Progenitor cell of endocrine pancreas (in vitro differentiated cells): Measurements from ENCODE around the gene RPS6KA1. TPM values are rescaled to one million over a fixed set of nuclear protein-coding genes. Genes with fewer than 3 reads are reported as not detected.
"Not testable (repeated sequence)": the region's sequence is repeated elsewhere in the genome, so short reads cannot be mapped to it uniquely, and the experiment has no call there.

Experiments
- DNase-seq: peaks from one replicate; pipeline ENCODE4 v3.0.0; 2021; ENCODE audit warnings: low spot score; ENCODE audit not compliant: unreplicated experiment
- H3K27ac Mint-ChIP-seq: 2 replicates; pipeline ENCODE4 v1.8.0; 2021; ENCODE audit warnings: mild to moderate bottlenecking, moderate library complexity, mixed read lengths
- H3K27me3 Mint-ChIP-seq: 2 replicates; pipeline ENCODE4 v1.8.0; 2021; ENCODE audit warnings: mixed read lengths
- H3K36me3 Mint-ChIP-seq: 2 replicates; pipeline ENCODE4 v1.8.0; 2022; ENCODE audit warnings: mixed read lengths; ENCODE audit not compliant: insufficient read depth
- H3K4me1 Mint-ChIP-seq: 2 replicates; pipeline ENCODE4 v1.8.0; 2021; ENCODE audit warnings: low read depth, mixed read lengths
- H3K4me3 Mint-ChIP-seq: 2 replicates; pipeline ENCODE4 v1.8.0; 2021; ENCODE audit warnings: low read depth, mild to moderate bottlenecking, moderate library complexity, mixed read lengths
- H3K9me3 Mint-ChIP-seq: 2 replicates; pipeline ENCODE4 v1.8.0; 2021; ENCODE audit warnings: low read depth, mixed read lengths
- CTCF ChIP-seq: fragments of 200-600 bp; sonication (generic); IDR thresholded peaks from one replicate; pipeline ENCODE4 v1.5.0; 2021; ENCODE audit warnings: antibody characterized with exemption, mild to moderate bottlenecking; ENCODE audit not compliant: unreplicated experiment
- total RNA-seq: library from RNA; stranded (reverse); gene quantifications from 2 replicates; pipeline ENCODE4 v1.2.1, GENCODE V29; 2021

RPS6KA1 gene
- total RNA-seq, 1 donor from 2014 or later = 26.7 TPM

- H3K27me3 Mint-ChIP-seq = peaks cover 2% of the 10 kb centered on the region
- H3K9me3 Mint-ChIP-seq = no peaks in the 10 kb centered on the region
- no peak for TF ChIP-seq CTCF
- no peaks in the 10 kb centered on the region for H3K36me3 Mint-ChIP-seq
- no peak for DNase-seq
- no peaks in the 10 kb centered on the region for H3K4me1 Mint-ChIP-seq
- H3K27ac Mint-ChIP-seq = no peak overlapping the region
- H3K4me3 Mint-ChIP-seq = no peak overlapping the region
Observed at GRCh38 chr1:26581287-26581651, 51.7 kb downstream of the RPS6KA1 start.

GRCh38 chr1:26582053-26582835 lies 52.7 kb downstream of the RPS6KA1 start:
- no peaks in the 10 kb centered on the region for H3K9me3 Mint-ChIP-seq
- H3K4me1 Mint-ChIP-seq = no peaks in the 10 kb centered on the region
- H3K27me3 Mint-ChIP-seq = peaks cover 2% of the 10 kb centered on the region
- H3K27ac Mint-ChIP-seq = no peak overlapping the region
- TF ChIP-seq CTCF = no peak
- no peak overlapping the region for H3K4me3 Mint-ChIP-seq
- no peaks in the 10 kb centered on the region for H3K36me3 Mint-ChIP-seq
- DNase-seq = no peak

DNA sequence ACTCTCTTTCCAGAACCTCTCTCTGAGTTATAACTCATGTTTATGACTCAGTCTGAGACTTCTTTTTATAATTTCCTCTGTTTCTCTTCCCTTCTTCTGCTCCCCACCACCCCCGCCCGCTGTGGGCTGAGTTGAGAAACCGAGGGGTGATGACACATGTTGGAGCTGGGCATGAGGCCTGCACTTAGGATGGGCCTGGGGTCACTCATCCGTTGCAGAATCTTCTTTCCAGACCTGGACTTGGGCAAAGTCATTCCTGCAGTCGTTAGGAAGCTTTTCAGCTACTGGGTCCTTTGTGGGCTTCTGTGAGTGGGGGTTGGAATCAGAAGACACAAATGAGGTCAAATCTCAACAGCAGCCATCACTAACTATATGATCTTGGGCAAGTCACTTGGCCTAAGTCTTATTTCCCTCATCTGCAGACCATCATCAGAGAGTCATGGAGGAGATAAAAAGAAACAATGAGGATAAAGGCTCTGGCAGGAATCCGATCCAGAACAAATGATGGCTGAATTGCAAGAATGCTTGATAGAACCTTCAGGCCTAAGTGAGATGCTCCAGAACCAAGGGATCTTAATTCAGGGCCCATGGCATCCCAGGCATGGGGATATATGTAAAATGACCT lies 53.4 kb downstream of the RPS6KA1 start:
- peaks cover 2% of the 10 kb centered on the region for H3K27me3 Mint-ChIP-seq
- DNase-seq = no peak

DNA sequence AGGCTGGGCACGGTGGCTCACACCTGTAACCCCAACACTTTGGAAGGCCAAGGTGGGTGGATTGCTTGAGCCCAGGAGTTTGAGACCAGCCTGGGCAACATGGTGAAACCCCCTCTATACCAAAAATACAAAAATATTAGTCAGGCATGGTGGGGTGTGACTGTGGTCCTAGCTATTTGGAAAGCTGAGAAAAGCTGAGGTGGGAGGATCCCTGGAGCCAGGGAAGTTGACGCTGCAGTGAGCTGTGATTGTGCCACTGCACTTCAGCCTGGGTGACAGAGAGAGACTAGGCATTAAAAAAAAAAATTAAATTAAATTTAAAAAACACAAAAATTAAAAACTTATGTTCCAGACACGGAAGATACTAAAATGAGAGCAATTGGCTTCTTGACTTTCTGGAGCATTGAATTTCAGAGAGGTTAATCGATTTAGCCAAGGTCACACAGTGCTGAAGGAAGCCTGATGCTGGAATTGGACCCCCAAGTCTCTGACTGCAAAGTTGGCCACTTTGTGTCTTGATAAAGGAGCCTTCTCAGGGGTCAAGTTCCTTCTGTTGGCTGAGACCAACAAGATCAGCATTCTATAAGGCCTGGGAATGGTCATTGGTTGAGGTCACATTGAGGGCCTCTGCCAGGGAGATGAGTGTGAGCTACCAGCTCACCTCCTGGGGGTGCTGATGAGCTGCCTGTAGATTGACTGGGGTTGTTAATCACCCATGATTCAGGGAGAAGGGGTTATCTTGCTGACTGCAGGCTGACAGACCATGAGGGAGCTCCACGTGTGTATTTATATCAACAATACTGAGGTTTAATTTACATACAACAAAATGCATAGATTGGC lies 54.3 kb downstream of the RPS6KA1 start:
- H3K36me3 Mint-ChIP-seq = no peaks in the 10 kb centered on the region
- H3K9me3 Mint-ChIP-seq = peaks cover under 1% of the 10 kb centered on the region
- no peak overlapping the region for H3K27ac Mint-ChIP-seq
- peaks cover 2% of the 10 kb centered on the region for H3K27me3 Mint-ChIP-seq
- TF ChIP-seq CTCF = no peak
- H3K4me1 Mint-ChIP-seq = no peaks in the 10 kb centered on the region
- no peak for DNase-seq
- H3K4me3 Mint-ChIP-seq = no peak overlapping the region

More for the DNA sequence above, 53.4 kb downstream of the RPS6KA1 start:
- Mint-ChIP-seq H3K4me3 (no peak overlapping the region), H3K36me3 (no peaks in the 10 kb centered on the region), H3K27ac (no peak overlapping the region), H3K9me3 (no peaks in the 10 kb centered on the region), H3K4me1 (no peaks in the 10 kb centered on the region)
- TF ChIP-seq CTCF = no peak

DNA sequence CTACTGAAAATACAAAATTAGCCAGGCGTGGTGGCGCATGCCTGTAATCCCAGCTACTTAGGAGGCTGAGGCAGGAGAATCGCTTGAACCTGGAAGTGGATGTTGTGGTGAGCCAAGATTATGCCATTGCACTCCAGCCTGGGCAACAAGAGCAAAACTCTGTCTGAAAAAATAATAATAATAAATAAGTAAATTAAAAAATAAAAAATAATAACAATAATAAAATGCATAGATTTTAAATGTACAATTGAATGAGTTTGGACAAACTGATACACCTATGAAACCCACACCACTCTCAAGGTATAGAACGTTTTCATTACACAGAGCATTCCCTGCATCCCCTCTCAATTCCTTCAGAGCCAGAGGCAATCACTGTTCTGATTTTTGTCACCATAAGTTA lies 55.0 kb downstream of the RPS6KA1 start:
- not testable (repeated sequence) for H3K4me3 Mint-ChIP-seq

More for the DNA sequence above, 55.0 kb downstream of the RPS6KA1 start:
- not testable (repeated sequence) for H3K4me1 Mint-ChIP-seq, H3K27ac Mint-ChIP-seq, DNase-seq, H3K9me3 Mint-ChIP-seq, H3K27me3 Mint-ChIP-seq, H3K36me3 Mint-ChIP-seq
